Spleen (tissue), 11 donors: ENCODE data around the gene ATF6B. TPM values are rescaled to one million over a fixed set of nuclear protein-coding genes. Genes with fewer than 3 reads are reported as not detected.

ENCODE experiments used
- DNase-seq: peaks from one replicate; pipeline ENCODE4 v3.0.0-alpha.2; 2020
- H3K27ac ChIP-seq, 8 donors: fragments of 200-600 bp; sonication (generic) in 7 of 8; 1 replicate in 4 of 8; 2 replicates in 4 of 8; pipeline versions ENCODE4 v1.5.0 to v1.8.0; 2016 to 2021; ENCODE audit warnings: inconsistent platforms in 4 of 8, mild to moderate bottlenecking in 4 of 8, moderate library complexity in 1 of 8
- H3K27me3 ChIP-seq, 7 donors: fragments of 200-600 bp; sonication (generic) in 6 of 7; replicated peaks in 1 of 7; 1 replicate in 4 of 7; 2 replicates in 3 of 7; pipeline versions ENCODE4 v1.5.0 to v1.8.0; 2016 to 2021; ENCODE audit warnings: inconsistent platforms in 3 of 7, mild to moderate bottlenecking in 1 of 7
- H3K36me3 ChIP-seq, 6 donors: fragments of 200-600 bp; sonication (generic) in 5 of 6; 1 replicate in 4 of 6; 2 replicates in 2 of 6; pipeline versions ENCODE4 v1.5.0 to v1.8.0; 2016 to 2021; ENCODE audit warnings: inconsistent platforms in 2 of 6
- H3K4me1 ChIP-seq, 6 donors: fragments of 200-600 bp; sonication (generic) in 5 of 6; 1 replicate in 3 of 6; 2 replicates in 3 of 6; pipeline versions ENCODE4 v1.5.0 to v1.8.0; 2016 to 2021; ENCODE audit warnings: inconsistent platforms in 3 of 6
- H3K4me3 ChIP-seq, 8 donors: fragments of 200-600 bp; sonication (generic) in 7 of 8; 1 replicate in 4 of 8; 2 replicates in 4 of 8; pipeline versions ENCODE4 v1.5.0 to v1.8.0; 2016 to 2021; ENCODE audit warnings: inconsistent platforms in 4 of 8, mild to moderate bottlenecking in 4 of 8, moderate library complexity in 2 of 8
- H3K9me3 ChIP-seq, 8 donors: fragments of 200-600 bp; sonication (generic) in 7 of 8; 1 replicate in 4 of 8; 2 replicates in 4 of 8; pipeline versions ENCODE4 v1.5.0 to v1.8.0; 2016 to 2021; ENCODE audit warnings: inconsistent platforms in 4 of 8
- POLR2A ChIP-seq, 3 donors: fragments of 450-650 bp; IDR thresholded peaks; one replicate each; pipeline ENCODE4 v1.5.1; 2017; ENCODE audit warnings: antibody characterized with exemption in 3 of 3, mild to moderate bottlenecking in 1 of 3
- POLR2AphosphoS5 ChIP-seq, 3 donors: sonication (generic); formaldehyde crosslinking; IDR thresholded peaks; one replicate each; pipeline ENCODE4 v1.5.1; 2017; ENCODE audit warnings: antibody characterized with exemption in 3 of 3
- WGBS, 5 donors: extraction: QIAGEN DNeasy Blood & Tissue Kit in 3 of 5; methylation state at CpG; one replicate each; pipeline versions ENCODE4 v1.1.5 to v1.1.7; 2013 to 2018; 5-methylcytosine and 5-hydroxymethylcytosine counted together
- intact Hi-C: fragments of 100-400 bp; cut with DNase I; formaldehyde crosslinking; loops from one replicate; pipeline ENCODE4 v1.15.0; 2023; ENCODE audit warnings: low total_unique reads
- polyA plus RNA-seq, 3 donors: library from polyadenylated mRNA; stranded (reverse); fragments of 200-250 nt; gene quantifications; one replicate each; pipeline ENCODE4 v1.2.1, GENCODE V29; 2013
- total RNA-seq, 7 donors: library from RNA; depleted of rRNA in 3 of 7; stranded (reverse); fragments of >200 nt in 3 of 7; fragmentation: NEBNext Ultra II Directional in 4 of 7; extraction: Animal tissue kit (Norgen Biotek cat#: 25700) in 4 of 7; gene quantifications; one replicate each; pipeline versions ENCODE4 v1.1.0 to v1.2.1, GENCODE V29; 2016 to 2021
- TF ChIP-seq, protein P1 (sequence below), 11 experiments: fragments of 200-600 bp in 7 of 11; fragments of 450-650 bp in 4 of 11; sonication (generic) in 4 of 11; IDR thresholded peaks in 8 of 11; conservative IDR thresholded peaks in 3 of 11; 1 replicate in 7 of 11; 2 replicates in 4 of 11; pipeline versions ENCODE4 v1.4.0 to v1.8.0; 2016 to 2021; ENCODE audit warnings: antibody characterized with exemption in 11 of 11, inconsistent platforms in 4 of 11, mild to moderate bottlenecking in 1 of 11
- donor health status: healthy with polysubstance abuse.
- donor health status: DM: no; HTN: no; CAD: no; lungs with moderate emphysema.
- donor health status: DM: no; HTN: no; CAD: no.
- donor health status: Bipolar disorder and iron deficiency.
- donor health status: healthy.
- donor health status: DM: no; HTN: no; CAD: no.
- donor health status: DM: yes; HTN: yes; CAD: no.

ATF6B gene
- total and polyA plus RNA-seq, 10 donors, result 45.3 to 126 (median 92.7) TPM

GRCh38 chr6:32097364-32097763 lies 30.7 kb downstream of the ATF6B start:
- 89 to 95% (median 90%) methylated on average over 3 of the region's 3 CpGs for WGBS, 5 donors
- no peak overlapping the region for H3K4me3 ChIP-seq
- peaks cover 0 to 41% (median 20%) of the 10 kb centered on the region in 7 donors for H3K27me3 ChIP-seq
- TF ChIP-seq, protein P1, sequence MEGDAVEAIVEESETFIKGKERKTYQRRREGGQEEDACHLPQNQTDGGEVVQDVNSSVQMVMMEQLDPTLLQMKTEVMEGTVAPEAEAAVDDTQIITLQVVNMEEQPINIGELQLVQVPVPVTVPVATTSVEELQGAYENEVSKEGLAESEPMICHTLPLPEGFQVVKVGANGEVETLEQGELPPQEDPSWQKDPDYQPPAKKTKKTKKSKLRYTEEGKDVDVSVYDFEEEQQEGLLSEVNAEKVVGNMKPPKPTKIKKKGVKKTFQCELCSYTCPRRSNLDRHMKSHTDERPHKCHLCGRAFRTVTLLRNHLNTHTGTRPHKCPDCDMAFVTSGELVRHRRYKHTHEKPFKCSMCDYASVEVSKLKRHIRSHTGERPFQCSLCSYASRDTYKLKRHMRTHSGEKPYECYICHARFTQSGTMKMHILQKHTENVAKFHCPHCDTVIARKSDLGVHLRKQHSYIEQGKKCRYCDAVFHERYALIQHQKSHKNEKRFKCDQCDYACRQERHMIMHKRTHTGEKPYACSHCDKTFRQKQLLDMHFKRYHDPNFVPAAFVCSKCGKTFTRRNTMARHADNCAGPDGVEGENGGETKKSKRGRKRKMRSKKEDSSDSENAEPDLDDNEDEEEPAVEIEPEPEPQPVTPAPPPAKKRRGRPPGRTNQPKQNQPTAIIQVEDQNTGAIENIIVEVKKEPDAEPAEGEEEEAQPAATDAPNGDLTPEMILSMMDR (IDR thresholded peaks at IDR 0.05 in 8 of 11, conservative IDR thresholded peaks at IDR 0.05 in 3 of 11), result no peak
- H3K36me3 ChIP-seq, result peaks cover 0 to 36% (median 0%) of the 10 kb centered on the region in 6 donors
- H3K9me3 ChIP-seq, result no peaks in the 10 kb centered on the region
- intact Hi-C loops, result no loop called here
- DNase-seq, result no peak
- H3K27ac ChIP-seq, result no peak overlapping the region
- H3K4me1 ChIP-seq, result peaks cover 0 to 26% (median 13%) of the 10 kb centered on the region in 6 donors

DNA sequence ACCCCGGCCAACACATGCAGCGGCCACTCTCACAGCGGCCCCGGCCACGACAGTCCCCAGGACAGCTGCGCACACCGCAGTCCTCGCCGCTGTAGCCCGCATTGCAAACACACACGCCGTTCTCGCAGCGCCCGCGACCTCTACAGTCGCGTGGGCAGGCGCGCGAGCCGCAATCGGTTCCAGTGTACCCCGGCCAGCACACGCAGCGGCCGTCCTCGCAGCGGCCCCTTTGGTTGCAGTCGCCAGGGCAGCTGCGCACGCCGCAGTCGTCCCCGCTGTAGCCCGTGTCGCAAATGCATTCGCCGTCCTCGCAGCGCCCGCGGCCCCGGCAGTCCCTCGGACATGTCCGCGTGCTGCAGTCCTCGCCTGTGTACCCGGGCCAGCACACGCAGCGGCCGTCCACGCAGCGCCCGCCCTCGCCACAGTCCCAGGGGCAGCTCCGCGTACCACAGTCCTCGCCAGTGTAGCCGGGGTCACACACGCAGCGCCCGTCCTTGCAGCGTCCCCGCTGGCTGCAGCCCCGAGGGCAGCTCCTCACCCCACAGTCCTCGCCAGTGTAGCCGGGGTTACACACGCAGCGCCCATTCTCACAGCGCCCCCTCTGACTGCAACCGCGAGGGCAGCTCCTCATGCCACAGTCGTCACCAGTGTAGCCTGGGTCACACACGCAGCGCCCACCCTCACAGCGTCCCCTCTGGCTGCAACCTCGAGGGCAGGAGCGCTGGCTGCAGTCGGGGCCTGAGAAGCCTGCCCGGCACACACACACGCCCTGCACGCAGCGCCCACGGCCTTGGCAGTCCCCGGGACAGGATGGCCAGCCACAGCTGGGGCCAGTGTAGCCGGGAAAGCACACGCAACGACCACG lies 31.4 kb downstream of the ATF6B start:
- H3K4me1 ChIP-seq, result peaks cover 0 to 32% (median 13%) of the 10 kb centered on the region in 6 donors
- no peaks in the 10 kb centered on the region for H3K9me3 ChIP-seq
- H3K27ac ChIP-seq, result no peak overlapping the region
- 25 to 37% (median 26%) methylated on average over 46 to 90 of the region's 90 CpGs for WGBS, 5 donors
- peaks cover 0 to 41% (median 20%) of the 10 kb centered on the region in 7 donors for H3K27me3 ChIP-seq
- TF ChIP-seq POLR2AphosphoS5 (IDR thresholded peaks at IDR 0.05) (peak in 2 of 3 donors; percentile 5 to 74), POLR2A (IDR thresholded peaks at IDR 0.05) (no peak)
- TF ChIP-seq, protein P1 (IDR thresholded peaks at IDR 0.05 in 8 of 11, conservative IDR thresholded peaks at IDR 0.05 in 3 of 11), result peak in 2 of 11 experiments; percentile 5 to 15
- DNase-seq, result no peak
- peak overlapping the region in 4 of 8 donors; percentile 6 to 19 (median 15) for H3K4me3 ChIP-seq
- peaks cover 0 to 36% (median 0%) of the 10 kb centered on the region in 6 donors for H3K36me3 ChIP-seq
- intact Hi-C loops, result no loop called here

GRCh38 chr6:32096087-32096393 lies 32.0 kb downstream of the ATF6B start:
- intact Hi-C loops, result no loop called here
- H3K4me3 ChIP-seq, result peak overlapping the region in 4 of 8 donors; percentile 6 to 19 (median 15)

More at GRCh38 chr6:32096087-32096393, 32.0 kb downstream of the ATF6B start:
- DNase-seq, result no peak
- 34 to 56% (median 43%) methylated on average over 5 to 36 of the region's 36 CpGs; no CpG with 5 or more reads in 1 of the 5 donors for WGBS, 5 donors
- no peak overlapping the region for H3K27ac ChIP-seq
- H3K27me3 ChIP-seq, result peaks cover 0 to 41% (median 20%) of the 10 kb centered on the region in 7 donors
- H3K4me1 ChIP-seq, result peaks cover 0 to 32% (median 13%) of the 10 kb centered on the region in 6 donors
- no peaks in the 10 kb centered on the region for H3K9me3 ChIP-seq
- H3K36me3 ChIP-seq, result peaks cover 0 to 36% (median 0%) of the 10 kb centered on the region in 6 donors
- TF ChIP-seq POLR2AphosphoS5 (IDR thresholded peaks at IDR 0.05), result peak in 1 of 3 donors; percentile 11
- TF ChIP-seq, protein P1 (IDR thresholded peaks at IDR 0.05 in 8 of 11, conservative IDR thresholded peaks at IDR 0.05 in 3 of 11), result no peak
